ENCODE data around the gene IRAK1BP1. TPM values are rescaled to one million over a fixed set of nuclear protein-coding genes. Genes with fewer than 3 reads are reported as not detected.
"Not testable (repeated sequence)": the region's sequence is repeated elsewhere in the genome, so short reads cannot be mapped to it uniquely, and the experiment has no call there.

IRAK1BP1 gene
- total RNA-seq, 2 donors from 2014 or later, result 5.0 to 6.3 TPM

GRCh38 chr6:78854546-78854945 is 12.8 kb upstream of the IRAK1BP1 start:
- Histone ChIP-seq H3K36me3 (no peaks in the 10 kb centered on the region), H3K27me3 (replicated peaks; ENCODE audit: insufficient read depth) (no peaks in the 10 kb centered on the region), H3K4me3 (no peak overlapping the region), H3K9me3 (no peaks in the 10 kb centered on the region), H3K4me1 (replicated peaks) (no peaks in the 10 kb centered on the region), H3K27ac (no peak overlapping the region)
- TF ChIP-seq POLR2A (IDR thresholded peaks at IDR 0.05) (no peak), CTCF (IDR thresholded peaks at IDR 0.05) (no peak), POLR2AphosphoS5 (IDR thresholded peaks at IDR 0.05) (no peak)
- intact Hi-C loops (cut with DNase I), result no loop called here
- WGBS, result 56% methylated on average over 9 of the region's 9 CpGs
- no peak for DNase-seq (ENCODE audit: low spot score)

DNA sequence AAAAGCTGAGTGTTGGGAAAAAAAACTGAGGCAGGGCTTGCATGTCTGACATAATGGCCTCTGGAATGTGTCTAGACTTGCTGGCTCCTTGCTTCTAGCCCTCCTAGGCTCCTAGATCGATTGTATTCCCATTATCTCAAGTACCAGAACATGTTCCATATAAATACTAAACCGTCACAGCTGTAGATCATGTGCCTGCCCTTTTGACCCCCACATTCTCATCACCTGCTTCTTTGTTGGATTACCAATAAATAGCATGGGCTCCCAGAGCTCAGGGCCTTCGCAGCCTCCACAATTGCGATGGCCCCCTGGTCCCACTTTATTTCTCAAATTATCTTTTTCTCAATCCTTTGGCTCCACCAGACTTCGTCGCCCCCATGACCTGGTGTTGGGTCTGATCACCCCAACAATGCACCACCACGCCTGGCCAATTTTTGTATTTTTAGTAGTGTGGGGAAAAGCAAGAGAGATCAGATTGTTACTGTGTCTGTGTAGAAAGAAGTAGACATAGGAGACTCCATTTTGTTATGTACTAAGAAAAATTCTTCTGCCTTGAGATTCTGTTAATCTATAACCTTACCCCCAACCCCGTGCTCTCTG is 8.9 kb upstream of the IRAK1BP1 start:
- H3K4me1 ChIP-seq (replicated peaks); H3K36me3 ChIP-seq; H3K27me3 ChIP-seq (replicated peaks; ENCODE audit: insufficient read depth); DNase-seq (ENCODE audit: low spot score); H3K4me3 ChIP-seq; H3K27ac ChIP-seq; intact Hi-C loops (cut with DNase I); H3K9me3 ChIP-seq: not testable (repeated sequence)
- WGBS, result 91% methylated on average over 7 of the region's 8 CpGs

DNA sequence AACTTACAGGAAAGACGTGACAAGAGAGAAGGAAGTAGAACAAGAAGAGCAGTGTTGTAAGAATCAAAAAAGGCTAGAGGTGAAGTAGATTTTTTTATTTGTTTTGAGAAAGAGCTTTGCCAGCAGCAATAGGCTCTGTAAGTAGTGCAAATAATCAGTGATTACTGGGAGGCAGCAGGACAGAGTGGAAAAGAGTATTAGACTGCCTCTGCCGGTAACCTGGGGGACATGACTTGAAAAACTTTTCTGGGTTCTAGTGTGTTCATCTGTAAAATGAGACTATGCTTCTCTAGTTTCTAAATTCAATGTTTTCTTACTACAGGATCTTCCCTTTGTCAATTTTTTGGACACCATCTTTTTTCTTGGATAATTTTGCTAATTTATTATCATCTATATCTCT is 5.8 kb upstream of the IRAK1BP1 start:
- H3K9me3 ChIP-seq, result no peaks in the 10 kb centered on the region
- no peak for DNase-seq (ENCODE audit: low spot score)
- no peaks in the 10 kb centered on the region for H3K4me1 ChIP-seq (replicated peaks)
- H3K27me3 ChIP-seq (replicated peaks; ENCODE audit: insufficient read depth), result no peaks in the 10 kb centered on the region
- WGBS, result 69% methylated on average over 2 of the region's 2 CpGs
- no peak for TF ChIP-seq POLR2A (IDR thresholded peaks at IDR 0.05)
- no peak for TF ChIP-seq CTCF (IDR thresholded peaks at IDR 0.05)
- TF ChIP-seq POLR2AphosphoS5 (IDR thresholded peaks at IDR 0.05), result no peak
- intact Hi-C loops (cut with DNase I), result no loop called here
- H3K36me3 ChIP-seq, result no peaks in the 10 kb centered on the region
- H3K4me3 ChIP-seq, result no peak overlapping the region
- no peak overlapping the region for H3K27ac ChIP-seq

GRCh38 chr6:78863576-78863975 is 3.8 kb upstream of the IRAK1BP1 start:
- Histone ChIP-seq H3K27me3 (replicated peaks; ENCODE audit: insufficient read depth) (no peaks in the 10 kb centered on the region), H3K9me3 (no peaks in the 10 kb centered on the region), H3K36me3 (no peaks in the 10 kb centered on the region), H3K4me1 (replicated peaks) (no peaks in the 10 kb centered on the region), H3K27ac (no peak overlapping the region), H3K4me3 (no peak overlapping the region)
- WGBS, result 59% methylated on average over 2 of the region's 2 CpGs
- no peak for DNase-seq (ENCODE audit: low spot score)
- intact Hi-C loops (cut with DNase I), result no loop called here
- no peak for TF ChIP-seq POLR2A (IDR thresholded peaks at IDR 0.05)
- TF ChIP-seq POLR2AphosphoS5 (IDR thresholded peaks at IDR 0.05), result no peak
- TF ChIP-seq CTCF (IDR thresholded peaks at IDR 0.05), result no peak

DNA sequence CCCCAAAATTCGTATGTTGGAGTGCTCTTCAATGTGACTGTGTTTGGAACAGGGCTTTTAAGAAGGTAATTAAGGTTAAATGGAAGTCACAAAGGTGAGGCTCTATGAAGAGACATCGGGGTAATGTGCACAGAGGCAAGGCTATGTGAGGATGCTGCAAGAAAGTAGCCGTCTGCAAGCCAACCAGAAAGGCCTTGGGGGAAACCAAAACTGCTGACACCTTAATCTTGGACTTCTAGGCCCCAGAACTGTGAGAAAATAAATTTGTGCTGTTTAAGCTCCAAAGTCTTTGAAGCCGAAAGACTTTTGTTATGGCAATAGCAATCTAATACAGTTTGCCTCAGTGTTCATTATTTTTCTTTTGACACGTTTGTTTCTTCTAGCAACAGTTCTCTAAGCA is 2.4 kb upstream of the IRAK1BP1 start:
- no peak overlapping the region for H3K27ac ChIP-seq
- H3K36me3 ChIP-seq, result no peaks in the 10 kb centered on the region
- WGBS, result 90% methylated on average over 5 of the region's 5 CpGs
- TF ChIP-seq POLR2AphosphoS5 (IDR thresholded peaks at IDR 0.05) (no peak), POLR2A (IDR thresholded peaks at IDR 0.05) (no peak), CTCF (IDR thresholded peaks at IDR 0.05) (no peak)
- no peaks in the 10 kb centered on the region for H3K27me3 ChIP-seq (replicated peaks; ENCODE audit: insufficient read depth)
- intact Hi-C loops (cut with DNase I), result no loop called here
- no peaks in the 10 kb centered on the region for H3K4me1 ChIP-seq (replicated peaks)
- no peaks in the 10 kb centered on the region for H3K9me3 ChIP-seq
- H3K4me3 ChIP-seq, result no peak overlapping the region
- DNase-seq (ENCODE audit: low spot score), result no peak

Measured in prostate gland (tissue), 2 donors.